Stimulated activated naive CD8-positive, alpha-beta T cell treated with anti-CD3 and anti-CD28 coated beads, Interleukin-15, amount 100 ng/mL, for 72 hours (primary cell): ENCODE data around the gene KRT72.

Experiments
- ATAC-seq: fragments of 150-1000 bp; cut with Tn5 transposase; 2 replicates; pipeline ENCODE4 v1.10.0; 2021; ENCODE audit warnings: mild to moderate bottlenecking, moderate library complexity
- DNase-seq, 2 donors: peaks; one replicate each; pipeline ENCODE4 v3.0.0; 2021 to 2022
- H3K27ac Mint-ChIP-seq, 2 donors: one replicate each; pipeline ENCODE4 v1.8.0; 2022; ENCODE audit warnings: mild to moderate bottlenecking in 2 of 2, mixed read lengths in 2 of 2, moderate library complexity in 2 of 2
- H3K27me3 Mint-ChIP-seq: one replicate; pipeline ENCODE4 v1.8.0; 2022; ENCODE audit warnings: mixed read lengths
- H3K4me1 Mint-ChIP-seq: one replicate; pipeline ENCODE4 v1.8.0; 2022; ENCODE audit warnings: mild to moderate bottlenecking, mixed read lengths
- H3K4me3 Mint-ChIP-seq, 2 donors: one replicate each; pipeline ENCODE4 v1.8.0; 2022; ENCODE audit warnings: mild to moderate bottlenecking in 2 of 2, mixed read lengths in 2 of 2, moderate library complexity in 1 of 2
- H3K9me3 Mint-ChIP-seq, 2 donors: one replicate each; pipeline ENCODE4 v1.8.0; 2022; ENCODE audit warnings: mixed read lengths in 2 of 2

Gene KRT72

DNA sequence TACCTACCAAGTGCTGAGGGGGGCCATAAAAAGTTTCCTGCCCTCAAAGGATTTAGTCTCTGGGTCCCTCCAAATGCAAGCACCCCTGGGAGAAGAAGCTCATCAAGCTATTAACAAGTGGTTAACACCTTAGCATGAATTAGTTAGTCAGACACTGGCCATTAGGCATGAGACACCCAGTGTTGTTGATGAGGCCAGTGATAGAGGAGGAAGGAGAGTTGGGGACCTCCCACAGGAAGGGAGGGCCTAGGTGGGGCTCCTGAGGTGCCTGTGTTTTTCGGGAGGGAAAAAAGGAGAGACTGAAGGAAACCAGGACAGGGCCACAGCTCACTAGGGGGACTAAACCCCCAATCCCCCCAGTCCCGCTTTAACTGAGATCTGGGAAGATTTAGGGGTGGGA, 43.8 kb downstream of the KRT72 start:
- no peaks in the 10 kb centered on the region for H3K4me1 Mint-ChIP-seq
- DNase-seq: no peak
- H3K27me3 Mint-ChIP-seq: peaks cover 39% of the 10 kb centered on the region
- peak overlapping the region in 1 of 2 donors; percentile 81 for H3K27ac Mint-ChIP-seq
- no peak overlapping the region for H3K4me3 Mint-ChIP-seq
- ATAC-seq: no peak
- no peaks in the 10 kb centered on the region for H3K9me3 Mint-ChIP-seq

DNA sequence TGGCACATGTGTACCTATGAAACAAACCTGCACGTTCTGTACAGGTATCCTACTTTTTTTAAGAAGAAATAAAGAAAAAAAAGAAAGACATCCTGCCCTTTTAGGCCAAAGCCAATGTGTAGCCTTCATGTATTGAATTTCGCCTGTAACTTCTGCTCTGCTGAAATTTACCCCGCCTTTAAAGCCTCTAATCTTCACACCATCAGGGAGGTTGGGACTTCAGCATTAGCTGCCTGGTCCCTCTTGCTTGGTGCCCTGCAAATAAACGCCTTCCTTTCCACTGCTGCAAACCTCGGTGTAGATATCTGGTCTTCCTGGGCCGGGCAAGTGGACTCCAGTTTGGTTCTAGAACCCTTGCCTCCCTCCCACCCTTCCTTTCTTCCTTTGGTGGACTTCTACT, 45.7 kb downstream of the KRT72 start:
- no peak overlapping the region for H3K4me3 Mint-ChIP-seq
- no peak for DNase-seq
- no peaks in the 10 kb centered on the region for H3K4me1 Mint-ChIP-seq

DNA sequence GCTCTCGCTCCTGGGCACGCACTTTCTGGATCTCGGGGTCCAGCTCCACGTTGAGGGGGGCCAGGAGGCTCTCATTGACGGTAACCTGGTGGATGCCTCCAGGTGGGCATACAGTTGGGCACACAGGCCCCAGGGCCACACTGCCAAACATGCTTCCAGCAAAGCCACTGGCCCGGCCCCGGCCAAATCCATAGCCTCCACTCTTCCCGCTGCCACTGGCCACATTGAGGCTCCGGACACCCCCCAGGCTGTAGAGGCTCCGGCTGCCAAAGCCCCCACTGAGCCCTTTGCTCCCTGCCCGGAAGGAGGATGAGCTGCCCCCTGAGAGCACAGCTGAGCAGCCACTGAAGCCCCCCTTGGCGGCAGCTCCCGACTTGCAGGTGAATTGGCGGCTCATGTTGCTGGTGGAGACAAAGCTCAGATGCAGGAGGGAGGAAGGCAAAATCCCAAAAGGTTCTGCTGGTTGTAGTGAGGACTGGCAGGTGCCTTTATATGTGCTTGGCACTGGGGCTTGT, 48.5 kb downstream of the KRT72 start, which contains the start of gene KRT71:
Gene KRT71, minus strand, starts transcription at position 465 of the 515 bp plus-strand sequence. Its CDS starts 68 bp downstream, at position 397.
- DNase-seq: no peak
- H3K27ac Mint-ChIP-seq: peak within 1 kb of the TSS in 1 of 2 donors; percentile 31
- no peaks in the 10 kb centered on the region for H3K4me1 Mint-ChIP-seq
- ATAC-seq: no peak
- H3K4me3 Mint-ChIP-seq: no peak within 1 kb of the TSS
- H3K27me3 Mint-ChIP-seq: peaks cover 14% of the 10 kb centered on the region
- no peaks in the 10 kb centered on the region for H3K9me3 Mint-ChIP-seq

More for the DNA sequence above, 45.7 kb downstream of the KRT72 start:
- H3K27ac Mint-ChIP-seq: no peak overlapping the region
- H3K27me3 Mint-ChIP-seq: peaks cover 36% of the 10 kb centered on the region
- ATAC-seq: no peak
- H3K9me3 Mint-ChIP-seq: no peaks in the 10 kb centered on the region

- DNase-seq (no peak), ATAC-seq (no peak)
- H3K4me3 Mint-ChIP-seq: no peak overlapping the region
- no peaks in the 10 kb centered on the region for H3K9me3 Mint-ChIP-seq
- no peaks in the 10 kb centered on the region for H3K4me1 Mint-ChIP-seq
- H3K27ac Mint-ChIP-seq: no peak overlapping the region
- H3K27me3 Mint-ChIP-seq: peaks cover 9% of the 10 kb centered on the region
Measured at GRCh38 chr12:52552055-52552454, 49.2 kb downstream of the KRT72 start.

DNA sequence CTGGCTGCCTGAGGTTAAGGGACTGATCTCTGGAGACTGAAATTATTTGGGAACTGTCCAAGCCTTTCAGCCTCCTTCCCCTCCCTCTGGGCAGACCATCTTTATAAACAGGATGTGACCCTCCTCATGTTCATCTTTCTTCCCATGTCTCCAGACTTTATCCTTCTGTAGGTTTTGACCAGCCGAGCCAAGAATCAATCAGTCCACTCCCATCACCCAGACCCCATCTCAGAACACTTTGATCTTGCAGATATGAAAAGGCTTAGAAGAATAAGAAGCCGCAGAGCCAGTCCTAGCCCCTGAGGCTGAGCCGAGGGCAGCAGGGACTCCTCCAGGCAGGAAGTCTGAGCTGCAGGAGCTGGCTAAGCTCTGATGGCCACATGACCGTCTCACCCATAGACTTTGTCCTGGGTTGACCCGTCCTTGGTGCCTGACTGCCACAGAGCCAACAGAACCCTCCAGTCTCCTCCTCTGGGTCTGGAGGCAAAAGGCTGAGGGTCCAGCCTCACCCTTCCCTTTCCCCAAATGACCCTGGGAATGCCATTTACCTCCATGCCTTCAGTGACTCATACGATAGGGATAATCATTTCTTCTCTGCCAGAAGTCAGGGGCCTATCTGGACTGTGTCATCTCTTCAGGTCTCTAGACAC, 49.9 kb downstream of the KRT72 start:
- H3K27me3 Mint-ChIP-seq: peaks cover 9% of the 10 kb centered on the region
- no peaks in the 10 kb centered on the region for H3K4me1 Mint-ChIP-seq
- no peak for DNase-seq
- H3K4me3 Mint-ChIP-seq: no peak overlapping the region
- no peaks in the 10 kb centered on the region for H3K9me3 Mint-ChIP-seq
- no peak for ATAC-seq
- H3K27ac Mint-ChIP-seq: peak overlapping the region in 1 of 2 donors; percentile 35

GRCh38 chr12:52546126-52546525, 55.1 kb downstream of the KRT72 start:
- Mint-ChIP-seq H3K27ac (peak overlapping the region in 1 of 2 donors; percentile 31), H3K4me1 (peaks cover 10% of the 10 kb centered on the region), H3K4me3 (no peak overlapping the region), H3K27me3 (no peaks in the 10 kb centered on the region), H3K9me3 (no peaks in the 10 kb centered on the region)
- DNase-seq (no peak), ATAC-seq (no peak)

- no peak overlapping the region for H3K27ac Mint-ChIP-seq
- H3K27me3 Mint-ChIP-seq: no peaks in the 10 kb centered on the region
- DNase-seq: no peak
- H3K4me3 Mint-ChIP-seq: no peak overlapping the region
- no peaks in the 10 kb centered on the region for H3K9me3 Mint-ChIP-seq
- peaks cover 10% of the 10 kb centered on the region for H3K4me1 Mint-ChIP-seq
- no peak for ATAC-seq
Measured at GRCh38 chr12:52543985-52544883, 57.0 kb downstream of the KRT72 start.

DNA sequence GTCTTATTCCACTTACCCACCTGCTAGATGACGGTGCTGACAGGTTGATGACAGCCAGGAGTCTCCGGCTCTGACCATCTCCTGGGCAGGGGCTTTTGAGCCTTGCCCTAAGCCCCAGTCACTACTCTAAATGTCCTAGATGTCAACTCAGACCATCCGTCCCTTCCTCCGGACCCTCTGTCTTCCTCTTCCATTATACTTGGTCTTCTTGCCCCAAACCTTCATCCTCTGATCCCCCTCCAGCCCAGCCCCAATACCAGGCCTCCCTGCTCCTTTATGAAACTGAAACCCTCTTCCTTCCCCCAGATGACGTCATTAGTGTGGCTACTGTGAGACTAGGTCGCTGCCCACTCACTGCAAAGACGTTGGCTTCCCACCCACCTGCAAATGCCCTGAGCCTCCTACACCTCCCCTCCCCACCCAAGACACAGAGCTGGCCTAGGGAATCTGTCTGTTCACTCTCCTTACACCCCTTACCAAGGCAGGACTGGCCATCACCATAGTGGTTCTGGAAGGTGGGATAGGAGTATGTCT, 58.4 kb downstream of the KRT72 start:
- Mint-ChIP-seq H3K4me3 (no peak overlapping the region), H3K27me3 (no peaks in the 10 kb centered on the region), H3K4me1 (peaks cover 10% of the 10 kb centered on the region), H3K27ac (peak overlapping the region; percentile 62 to 67), H3K9me3 (no peaks in the 10 kb centered on the region)
- DNase-seq: no peak
- peak; percentile 24 for ATAC-seq

DNA sequence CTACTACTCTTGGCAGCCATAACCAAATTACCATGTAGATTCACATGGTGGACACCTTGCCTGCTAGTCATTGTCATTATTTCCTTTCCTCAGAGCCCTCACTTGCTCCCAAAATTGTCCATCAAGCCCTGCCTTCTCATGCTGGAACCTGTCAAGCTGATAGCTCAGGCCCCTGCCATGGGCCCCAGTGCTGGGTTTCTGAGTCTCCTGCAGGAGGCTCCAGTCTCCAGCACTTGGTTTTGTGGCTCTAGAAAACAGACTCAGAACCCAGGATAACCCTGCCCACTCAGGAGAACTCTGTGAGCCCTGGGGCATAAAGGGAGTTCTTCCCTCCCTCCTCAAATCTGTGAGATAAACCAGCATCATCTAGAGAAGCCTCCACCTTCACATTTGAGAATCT, 59.1 kb downstream of the KRT72 start:
- DNase-seq (no peak), ATAC-seq (no peak)
- peaks cover 10% of the 10 kb centered on the region for H3K4me1 Mint-ChIP-seq
- no peaks in the 10 kb centered on the region for H3K27me3 Mint-ChIP-seq
- H3K9me3 Mint-ChIP-seq: no peaks in the 10 kb centered on the region
- no peak overlapping the region for H3K4me3 Mint-ChIP-seq
- H3K27ac Mint-ChIP-seq: no peak overlapping the region

DNA sequence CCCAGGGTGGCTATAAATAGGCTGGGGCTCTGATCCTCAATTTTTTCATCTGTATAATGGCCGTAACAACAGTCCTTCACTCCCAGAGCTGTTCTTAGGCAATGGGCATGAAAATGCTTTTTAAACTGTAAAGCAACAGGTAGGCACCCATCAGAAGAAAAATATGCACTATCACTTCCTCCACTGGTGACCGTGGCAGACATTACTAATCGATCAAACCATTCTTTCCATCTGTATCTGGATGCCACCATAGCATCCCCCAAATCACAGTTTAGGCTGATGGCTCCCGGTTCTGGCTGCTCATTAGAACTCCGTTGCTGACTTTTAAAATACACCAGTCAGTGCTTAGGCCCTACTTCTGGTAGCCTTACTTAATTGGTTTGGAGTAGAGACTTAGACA, 59.6 kb downstream of the KRT72 start:
- Mint-ChIP-seq H3K4me1 (peaks cover 10% of the 10 kb centered on the region), H3K9me3 (no peaks in the 10 kb centered on the region), H3K27me3 (no peaks in the 10 kb centered on the region), H3K27ac (no peak overlapping the region), H3K4me3 (no peak overlapping the region)
- DNase-seq (no peak), ATAC-seq (no peak)

- peaks cover 10% of the 10 kb centered on the region for H3K4me1 Mint-ChIP-seq
- no peak overlapping the region for H3K27ac Mint-ChIP-seq
- H3K9me3 Mint-ChIP-seq: no peaks in the 10 kb centered on the region
- no peak overlapping the region for H3K4me3 Mint-ChIP-seq
- ATAC-seq: no peak
- H3K27me3 Mint-ChIP-seq: no peaks in the 10 kb centered on the region
- DNase-seq: no peak
Measured at GRCh38 chr12:52540531-52540930, 60.7 kb downstream of the KRT72 start.

DNA sequence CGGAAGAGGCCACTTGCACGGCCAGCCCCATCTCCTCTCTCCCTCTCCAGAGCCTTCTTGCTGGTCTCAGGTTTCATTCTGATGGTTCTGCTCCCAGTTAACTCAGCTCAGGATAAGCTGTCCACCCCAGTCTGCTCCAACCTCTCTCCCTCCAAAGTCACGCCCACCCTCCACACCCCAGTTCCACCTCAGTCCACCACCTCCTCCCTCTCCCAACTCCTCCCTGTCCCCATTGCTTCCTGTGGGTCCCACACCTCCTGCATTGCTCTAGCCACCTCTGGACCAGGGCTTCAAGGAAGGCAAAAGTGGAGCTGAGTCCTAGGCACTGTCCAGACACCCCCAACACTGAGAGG, 61.5 kb downstream of the KRT72 start:
- no peak for DNase-seq
- no peak for ATAC-seq
- no peak overlapping the region for H3K4me3 Mint-ChIP-seq
- no peaks in the 10 kb centered on the region for H3K27me3 Mint-ChIP-seq
- H3K9me3 Mint-ChIP-seq: no peaks in the 10 kb centered on the region
- H3K4me1 Mint-ChIP-seq: peaks cover 10% of the 10 kb centered on the region
- H3K27ac Mint-ChIP-seq: no peak overlapping the region

- Mint-ChIP-seq H3K4me3 (no peak overlapping the region), H3K9me3 (no peaks in the 10 kb centered on the region), H3K27ac (no peak overlapping the region), H3K27me3 (no peaks in the 10 kb centered on the region), H3K4me1 (peaks cover 10% of the 10 kb centered on the region)
- no peak for ATAC-seq
- DNase-seq: no peak
Measured at GRCh38 chr12:52539083-52539820, 62.0 kb downstream of the KRT72 start.

DNA sequence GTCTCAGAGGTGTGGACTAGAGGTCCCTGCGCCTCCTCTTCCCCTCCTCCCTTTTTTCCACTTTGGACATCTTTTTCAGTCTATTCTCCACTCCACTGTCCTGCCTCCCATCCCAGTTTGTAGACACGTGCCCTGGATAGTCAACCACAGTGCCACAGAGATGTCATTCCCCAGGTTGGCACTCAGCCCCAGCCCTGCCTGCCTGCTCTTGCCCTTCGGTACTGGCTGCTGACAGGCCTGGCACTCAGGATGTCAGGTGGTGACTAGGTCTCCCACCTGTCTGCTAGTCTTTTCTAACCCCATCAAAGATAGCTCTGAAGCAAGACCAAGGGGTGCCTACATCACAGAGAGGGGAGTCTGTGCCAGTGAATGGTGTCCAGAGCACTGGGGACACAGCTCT, 64.2 kb downstream of the KRT72 start:
- Mint-ChIP-seq H3K27ac (no peak overlapping the region), H3K27me3 (no peaks in the 10 kb centered on the region), H3K4me3 (no peak overlapping the region), H3K9me3 (no peaks in the 10 kb centered on the region), H3K4me1 (no peaks in the 10 kb centered on the region)
- ATAC-seq (no peak), DNase-seq (no peak)
